CD4-positive, alpha-beta T cell (primary cell): ENCODE measurements around the gene SPSB4. TPM values are rescaled to one million over a fixed set of nuclear protein-coding genes. Genes with fewer than 3 reads are reported as not detected.

Experiments
- ATAC-seq: fragments of 200-7000 bp; cut with Tn5 transposase; one replicate; pipeline ENCODE4 v1.10.0; 2022; ENCODE audit warnings: mild to moderate bottlenecking; ENCODE audit not compliant: poor library complexity
- CTCF ChIA-PET: fragments of 350-600 bp; sonication (Branson Sonifier 250); formaldehyde crosslinking; loops from one replicate; lab custom pipeline; 2021; ENCODE audit warnings: antibody characterized with exemption, inconsistent platforms; lab: Charles Lee
- POLR2A ChIA-PET: fragments of 350-600 bp; sonication (Branson Sonifier 250); formaldehyde crosslinking; loops from one replicate; lab custom pipeline; 2021; ENCODE audit warnings: antibody characterized with exemption, inconsistent platforms; lab: Charles Lee
- DNase-seq, 14 experiments: peaks; one replicate each; pipeline ENCODE4 v3.0.0-alpha.2; 2013 to 2020; ENCODE audit warnings: mixed read lengths in 2 of 14
- H3K27ac ChIP-seq, 2 donors: one replicate each; pipeline versions ENCODE4 v1.5.1 to v1.7.0; 2013; ENCODE audit warnings: low read length in 2 of 2, low read depth in 1 of 2, mild to moderate bottlenecking in 1 of 2
- H3K27me3 ChIP-seq, 2 experiments: 1 replicate in 1 of 2; 2 replicates in 1 of 2; pipeline versions ENCODE4 v1.6.1 to v1.7.0; 2013; ENCODE audit warnings: low read length in 2 of 2, control low read depth in 1 of 2, mild to moderate bottlenecking in 1 of 2, moderate library complexity in 1 of 2; ENCODE audit not compliant: insufficient read depth in 2 of 2, control insufficient read depth in 1 of 2
- H3K36me3 ChIP-seq: one replicate; pipeline ENCODE4 v1.6.1; 2013; ENCODE audit warnings: low read length, control low read depth; ENCODE audit not compliant: insufficient read depth
- H3K4me1 ChIP-seq: one replicate; pipeline ENCODE4 v1.6.1; 2013; ENCODE audit warnings: low read length, control low read depth; ENCODE audit not compliant: insufficient read depth
- H3K4me3 ChIP-seq: one replicate; pipeline ENCODE4 v1.5.1; 2013; ENCODE audit warnings: mild to moderate bottlenecking, low read length, moderate library complexity
- H3K9me3 ChIP-seq, 2 experiments: 1 replicate in 1 of 2; 2 replicates in 1 of 2; pipeline versions ENCODE4 v1.6.1 to v1.7.0; 2013; ENCODE audit warnings: low read length in 2 of 2, mild to moderate bottlenecking in 2 of 2, control low read depth in 1 of 2, moderate library complexity in 1 of 2; ENCODE audit not compliant: control insufficient read depth in 1 of 2, insufficient read depth in 1 of 2
- H3K27ac Mint-ChIP-seq: one replicate; pipeline ENCODE4 v1.8.0; 2020; ENCODE audit warnings: mixed read lengths
- H3K27me3 Mint-ChIP-seq: one replicate; pipeline ENCODE4 v1.8.0; 2021; ENCODE audit warnings: mixed read lengths
- H3K36me3 Mint-ChIP-seq: one replicate; pipeline ENCODE4 v1.8.0; 2021; ENCODE audit warnings: low read depth, mixed read lengths
- H3K4me1 Mint-ChIP-seq: one replicate; pipeline ENCODE4 v1.8.0; 2021; ENCODE audit warnings: low read depth, mixed read lengths
- H3K4me3 Mint-ChIP-seq: one replicate; pipeline ENCODE4 v1.8.0; 2020; ENCODE audit warnings: mild to moderate bottlenecking, mixed read lengths
- H3K9me3 Mint-ChIP-seq: one replicate; pipeline ENCODE4 v1.8.0; 2020; ENCODE audit warnings: mixed read lengths
- CTCF ChIP-seq: fragments of 200-600 bp; IDR thresholded peaks from one replicate; pipeline ENCODE4 v1.8.0; 2022; ENCODE audit warnings: antibody characterized with exemption, mild to moderate bottlenecking
- intact Hi-C, 2 experiments: fragments of 100-400 bp; cut with DNase I in 1 of 2; cut with micrococcal nuclease in 1 of 2; formaldehyde crosslinking; loops; one replicate each; pipeline versions ENCODE4 v1.15.1 to v1.9.0; 2023 to 2025; cut with DNase I, micrococcal nuclease
- total RNA-seq, 174 experiments: library from RNA in 2 of 174; stranded (reverse) in 2 of 174; gene quantifications; one replicate each; pipeline ENCODE4 v1.2.3 and lab custom pipeline; 2021 to 2026

The SPSB4 gene
- total RNA-seq, 2 experiments from 2014 or later, result not detected

GRCh38 chr3:141143517-141143916, 92.4 kb downstream of the SPSB4 start:
- H3K9me3 Mint-ChIP-seq, result peaks cover 10% of the 10 kb centered on the region
- ChIA-PET POLR2A (no interaction called here), CTCF (no interaction called here)
- H3K36me3 Mint-ChIP-seq, result peaks cover 7% of the 10 kb centered on the region
- Histone ChIP-seq H3K9me3 (peaks cover 0 to 16% of the 10 kb centered on the region in 2 experiments), H3K4me1 (no peaks in the 10 kb centered on the region), H3K27me3 (peaks cover 0 to 5% of the 10 kb centered on the region in 2 experiments), H3K4me3 (no peak overlapping the region), H3K27ac (no peak overlapping the region), H3K36me3 (no peaks in the 10 kb centered on the region)
- no peak for TF ChIP-seq CTCF
- intact Hi-C loops, result no loop called here
- ATAC-seq (no peak), DNase-seq (no peak)
- no peak overlapping the region for H3K27ac Mint-ChIP-seq
- no peak overlapping the region for H3K4me3 Mint-ChIP-seq
- no peaks in the 10 kb centered on the region for H3K4me1 Mint-ChIP-seq
- H3K27me3 Mint-ChIP-seq, result peaks cover 28% of the 10 kb centered on the region

- no peak for TF ChIP-seq CTCF
- ATAC-seq, result no peak
These were observed 95.9 kb downstream of the SPSB4 start for GRCh38 chr3:141146979-141147470.

GRCh38 chr3:141147657-141148056, 96.5 kb downstream of the SPSB4 start:
- no peaks in the 10 kb centered on the region for H3K36me3 Mint-ChIP-seq
- no peaks in the 10 kb centered on the region for H3K9me3 Mint-ChIP-seq
- no peak for TF ChIP-seq CTCF
- ChIA-PET POLR2A (no interaction called here), CTCF (no interaction called here)
- Histone ChIP-seq H3K27me3 (peaks cover 0 to 5% of the 10 kb centered on the region in 2 experiments), H3K4me1 (no peaks in the 10 kb centered on the region), H3K27ac (no peak overlapping the region), H3K4me3 (no peak overlapping the region), H3K36me3 (no peaks in the 10 kb centered on the region), H3K9me3 (peaks cover 0 to 8% of the 10 kb centered on the region in 2 experiments)
- intact Hi-C loops, result no loop called here
- ATAC-seq (no peak), DNase-seq (no peak)
- no peaks in the 10 kb centered on the region for H3K4me1 Mint-ChIP-seq
- H3K27me3 Mint-ChIP-seq, result peaks cover 15% of the 10 kb centered on the region
- no peak overlapping the region for H3K27ac Mint-ChIP-seq
- H3K4me3 Mint-ChIP-seq, result no peak overlapping the region

More at GRCh38 chr3:141146979-141147470, 95.9 kb downstream of the SPSB4 start:
- Mint-ChIP-seq H3K4me1 (no peaks in the 10 kb centered on the region), H3K27me3 (peaks cover 20% of the 10 kb centered on the region), H3K27ac (no peak overlapping the region), H3K36me3 (peaks cover 1% of the 10 kb centered on the region), H3K9me3 (peaks cover 4% of the 10 kb centered on the region), H3K4me3 (no peak overlapping the region)
- CTCF ChIA-PET, result no interaction called here
- no peak overlapping the region for H3K4me3 ChIP-seq
- H3K27me3 ChIP-seq, result peaks cover 0 to 5% of the 10 kb centered on the region in 2 experiments
- intact Hi-C loops, result no loop called here
- no peaks in the 10 kb centered on the region for H3K36me3 ChIP-seq
- no peaks in the 10 kb centered on the region for H3K4me1 ChIP-seq
- DNase-seq, result no peak
- POLR2A ChIA-PET, result no interaction called here
- H3K9me3 ChIP-seq, result peaks cover 0 to 8% of the 10 kb centered on the region in 2 experiments
- no peak overlapping the region for H3K27ac ChIP-seq
